ENCODE data around the gene CD22. TPM values are rescaled to one million over a fixed set of nuclear protein-coding genes. Genes with fewer than 3 reads are reported as not detected.
"Not testable (repeated sequence)": the region's sequence is repeated elsewhere in the genome, so short reads cannot be mapped to it uniquely, and the experiment has no call there.

Gene CD22
- total RNA-seq, 2 experiments from 2014 or later: 0.63 to 0.76 TPM

DNA sequence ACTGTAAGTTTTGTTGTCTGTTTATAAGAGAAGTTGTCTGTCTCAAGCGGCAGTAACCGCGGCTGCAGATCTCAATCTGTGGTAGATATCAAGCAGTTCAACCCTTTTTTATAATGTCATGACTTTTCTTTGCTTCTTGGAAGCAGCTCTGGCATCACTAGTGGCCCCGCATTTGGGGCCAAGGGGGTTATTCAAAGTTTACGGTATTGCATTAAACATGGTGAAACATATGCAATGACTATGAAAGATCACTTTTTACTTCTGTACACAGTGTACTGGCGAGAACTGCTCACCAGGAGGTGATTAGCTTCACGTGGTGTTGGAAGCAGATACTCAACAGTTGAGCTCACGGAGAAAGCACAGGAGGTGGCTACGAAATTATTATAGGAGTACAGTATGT lies 24.6 kb downstream of the CD22 start:
- POLR2A ChIA-PET: interaction anchor here (1.2 to 2.8 kb wide), 4 partner anchors 77 to 141 kb away, joined by 3 to 12 read pairs (median 4); no protein-coding TSS in a partner anchor
- no peak overlapping the region for H3K27ac Mint-ChIP-seq
- no peaks in the 10 kb centered on the region for H3K36me3 Mint-ChIP-seq (ENCODE audit: low read depth)
- H3K9me3 Mint-ChIP-seq: no peaks in the 10 kb centered on the region
- no peak overlapping the region for H3K4me3 Mint-ChIP-seq
- no peak for DNase-seq
- CTCF ChIA-PET: interaction anchor here (0.7 to 4.4 kb wide), 22 partner anchors 9 to 307 kb away, joined by 3 to 78 read pairs (median 4); partner anchors contain the start of gene FXYD5
- peaks cover 16% of the 10 kb centered on the region for H3K27me3 Mint-ChIP-seq
- peaks cover 18% of the 10 kb centered on the region for H3K4me1 Mint-ChIP-seq

- ChIA-PET CTCF (interaction anchor here (1.4 to 4.4 kb wide), 4 partner anchors 22 to 140 kb away, joined by 3 to 78 read pairs (median 15); no protein-coding TSS in a partner anchor), POLR2A (interaction anchor here (2.8 kb wide), 1 partner anchor 108 kb away, joined by 12 read pairs; no protein-coding TSS in a partner anchor)
- Mint-ChIP-seq H3K9me3 (no peaks in the 10 kb centered on the region), H3K36me3 (ENCODE audit: low read depth) (no peaks in the 10 kb centered on the region), H3K27me3 (peaks cover 7% of the 10 kb centered on the region), H3K4me3 (no peak overlapping the region), H3K27ac (no peak overlapping the region), H3K4me1 (peaks cover 18% of the 10 kb centered on the region)
- peak; percentile 23 for DNase-seq
Observed at GRCh38 chr19:35354898-35355297, 25.9 kb downstream of the CD22 start.

- Mint-ChIP-seq H3K9me3 (no peaks in the 10 kb centered on the region), H3K4me3 (no peak overlapping the region), H3K4me1 (peaks cover 18% of the 10 kb centered on the region), H3K27ac (no peak overlapping the region), H3K27me3 (peaks cover 7% of the 10 kb centered on the region), H3K36me3 (ENCODE audit: low read depth) (no peaks in the 10 kb centered on the region)
- POLR2A ChIA-PET: no interaction called here
- no peak for DNase-seq
- CTCF ChIA-PET: interaction anchor here (1.4 to 4.4 kb wide), 6 partner anchors 23 to 139 kb away, joined by 3 to 78 read pairs (median 10); no protein-coding TSS in a partner anchor
Observed at GRCh38 chr19:35355791-35356460, 26.9 kb downstream of the CD22 start.

GRCh38 chr19:35357867-35358573 lies 29.0 kb downstream of the CD22 start, which contains the start of gene FFAR3:
FFAR3 (plus strand) TSS chr19:35358460; CDS start chr19:35358891, 431 bp downstream.
- POLR2A ChIA-PET: interaction anchor here (1.0 kb wide), 1 partner anchor 105 kb away, joined by 3 read pairs; no protein-coding TSS in a partner anchor
- Mint-ChIP-seq H3K27ac (peak within 1 kb of the TSS; percentile 0), H3K9me3 (no peaks in the 10 kb centered on the region)

DNA sequence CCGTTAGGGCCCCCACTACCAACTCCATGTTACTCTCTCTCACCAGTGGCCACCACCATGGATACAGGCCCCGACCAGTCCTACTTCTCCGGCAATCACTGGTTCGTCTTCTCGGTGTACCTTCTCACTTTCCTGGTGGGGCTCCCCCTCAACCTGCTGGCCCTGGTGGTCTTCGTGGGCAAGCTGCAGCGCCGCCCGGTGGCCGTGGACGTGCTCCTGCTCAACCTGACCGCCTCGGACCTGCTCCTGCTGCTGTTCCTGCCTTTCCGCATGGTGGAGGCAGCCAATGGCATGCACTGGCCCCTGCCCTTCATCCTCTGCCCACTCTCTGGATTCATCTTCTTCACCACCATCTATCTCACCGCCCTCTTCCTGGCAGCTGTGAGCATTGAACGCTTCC lies 29.8 kb downstream of the CD22 start:
- CTCF ChIA-PET: interaction anchor here (2.8 kb wide), 1 partner anchor 136 kb away, joined by 17 read pairs; no protein-coding TSS in a partner anchor

More at GRCh38 chr19:35357867-35358573, 29.0 kb downstream of the CD22 start, which contains the start of gene FFAR3:
- Mint-ChIP-seq H3K27me3 (peaks cover 17% of the 10 kb centered on the region), H3K4me1 (peaks cover 14% of the 10 kb centered on the region), H3K36me3 (ENCODE audit: low read depth) (no peaks in the 10 kb centered on the region), H3K4me3 (peak within 1 kb of the TSS; percentile 20)
- CTCF ChIA-PET: interaction anchor here (0.8 to 2.8 kb wide), 5 partner anchors 105 to 291 kb away, joined by 3 to 17 read pairs (median 3); no protein-coding TSS in a partner anchor
- DNase-seq: no peak

DNA sequence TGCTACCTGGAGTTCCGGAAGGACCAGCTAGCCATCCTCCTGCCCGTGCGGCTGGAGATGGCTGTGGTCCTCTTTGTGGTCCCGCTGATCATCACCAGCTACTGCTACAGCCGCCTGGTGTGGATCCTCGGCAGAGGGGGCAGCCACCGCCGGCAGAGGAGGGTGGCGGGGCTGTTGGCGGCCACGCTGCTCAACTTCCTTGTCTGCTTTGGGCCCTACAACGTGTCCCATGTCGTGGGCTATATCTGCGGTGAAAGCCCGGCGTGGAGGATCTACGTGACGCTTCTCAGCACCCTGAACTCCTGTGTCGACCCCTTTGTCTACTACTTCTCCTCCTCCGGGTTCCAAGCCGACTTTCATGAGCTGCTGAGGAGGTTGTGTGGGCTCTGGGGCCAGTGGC lies 30.4 kb downstream of the CD22 start:
- H3K27me3 Mint-ChIP-seq: peaks cover 16% of the 10 kb centered on the region
- CTCF ChIA-PET; H3K9me3 Mint-ChIP-seq; DNase-seq; H3K36me3 Mint-ChIP-seq (ENCODE audit: low read depth); H3K4me3 Mint-ChIP-seq; H3K27ac Mint-ChIP-seq; POLR2A ChIA-PET: not testable (repeated sequence)
- peaks cover 14% of the 10 kb centered on the region for H3K4me1 Mint-ChIP-seq

More for the DNA sequence above, 29.8 kb downstream of the CD22 start:
- POLR2A ChIA-PET; H3K36me3 Mint-ChIP-seq (ENCODE audit: low read depth); H3K27ac Mint-ChIP-seq; H3K9me3 Mint-ChIP-seq; H3K4me3 Mint-ChIP-seq: not testable (repeated sequence)
- Mint-ChIP-seq H3K4me1 (peaks cover 14% of the 10 kb centered on the region), H3K27me3 (peaks cover 14% of the 10 kb centered on the region)
- DNase-seq: peak; percentile 4

DNA sequence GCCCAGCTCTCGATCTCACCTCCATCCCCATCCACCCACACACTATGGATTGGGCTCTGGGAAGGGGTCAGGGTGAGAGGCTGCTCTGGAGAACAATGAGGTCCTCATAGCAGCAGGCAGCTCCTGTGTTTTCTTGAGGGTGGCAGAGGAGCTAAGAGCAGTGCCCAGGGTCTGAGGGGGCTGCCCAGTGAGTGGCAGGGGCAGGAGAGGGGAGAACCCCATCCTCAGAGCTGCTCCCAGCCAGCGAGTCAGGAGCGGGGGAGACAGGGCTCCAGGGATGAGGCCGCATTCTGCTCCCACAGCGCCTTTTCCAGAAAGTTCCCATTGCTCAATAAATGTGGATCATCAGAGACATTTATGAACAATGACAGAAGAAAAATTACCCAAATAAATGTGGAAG lies 31.1 kb downstream of the CD22 start:
- Mint-ChIP-seq H3K27me3 (peaks cover 17% of the 10 kb centered on the region), H3K4me1 (peaks cover 13% of the 10 kb centered on the region)
- CTCF ChIA-PET; DNase-seq; H3K27ac Mint-ChIP-seq; POLR2A ChIA-PET; H3K4me3 Mint-ChIP-seq; H3K9me3 Mint-ChIP-seq; H3K36me3 Mint-ChIP-seq (ENCODE audit: low read depth): not testable (repeated sequence)

- DNase-seq: no peak
- ChIA-PET POLR2A (no interaction called here), CTCF (no interaction called here)
- Mint-ChIP-seq H3K4me1 (peaks cover 12% of the 10 kb centered on the region), H3K4me3 (no peak overlapping the region), H3K27me3 (peaks cover 19% of the 10 kb centered on the region), H3K9me3 (no peaks in the 10 kb centered on the region), H3K27ac (no peak overlapping the region), H3K36me3 (ENCODE audit: low read depth) (no peaks in the 10 kb centered on the region)
Observed at GRCh38 chr19:35360880-35361420, 32.0 kb downstream of the CD22 start.

DNA sequence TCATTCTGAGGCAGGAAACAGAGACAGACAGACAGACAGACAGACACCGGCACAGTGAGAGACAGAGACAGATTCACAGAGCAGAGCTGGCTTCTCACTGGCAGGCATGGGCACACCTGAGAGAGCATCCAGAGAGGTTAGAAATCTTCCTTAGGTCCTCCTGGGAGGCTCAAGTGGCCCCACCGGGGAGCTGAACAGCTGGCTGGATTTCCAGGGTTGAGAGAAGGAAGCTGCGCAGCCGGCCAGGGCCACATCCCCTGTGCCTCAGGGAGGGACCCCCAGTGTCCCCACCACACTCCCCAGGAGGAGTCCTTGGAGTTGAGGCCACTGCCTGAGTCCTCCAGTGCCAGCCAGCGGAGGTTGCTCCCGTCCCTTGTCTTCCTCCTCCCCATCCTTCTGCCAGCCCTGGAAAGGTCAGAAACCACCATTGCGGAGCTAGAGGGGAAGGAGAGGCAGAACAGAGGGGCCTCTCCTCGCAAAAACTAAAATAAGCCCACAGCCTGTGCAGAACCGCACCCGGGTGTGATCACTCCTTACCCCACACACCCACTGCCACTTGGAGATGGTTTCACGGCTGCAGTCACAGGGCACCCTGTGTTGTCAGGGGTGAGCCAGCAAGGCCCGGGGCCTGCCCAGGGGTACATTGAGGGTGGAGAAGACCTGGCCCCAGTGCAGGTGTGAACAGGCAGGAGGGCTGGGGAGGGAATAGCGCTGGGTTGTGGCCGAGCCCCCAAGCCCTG lies 33.4 kb downstream of the CD22 start:
- no peaks in the 10 kb centered on the region for H3K9me3 Mint-ChIP-seq
- H3K27ac Mint-ChIP-seq: no peak overlapping the region
- DNase-seq: no peak
- ChIA-PET POLR2A (no interaction called here), CTCF (interaction anchor here (0.9 kb wide), 1 partner anchor 9 kb away, joined by 3 read pairs; no protein-coding TSS in a partner anchor)
- H3K4me1 Mint-ChIP-seq: peaks cover 9% of the 10 kb centered on the region
- peaks cover 19% of the 10 kb centered on the region for H3K27me3 Mint-ChIP-seq
- no peak overlapping the region for H3K4me3 Mint-ChIP-seq
- H3K36me3 Mint-ChIP-seq (ENCODE audit: low read depth): no peaks in the 10 kb centered on the region

DNA sequence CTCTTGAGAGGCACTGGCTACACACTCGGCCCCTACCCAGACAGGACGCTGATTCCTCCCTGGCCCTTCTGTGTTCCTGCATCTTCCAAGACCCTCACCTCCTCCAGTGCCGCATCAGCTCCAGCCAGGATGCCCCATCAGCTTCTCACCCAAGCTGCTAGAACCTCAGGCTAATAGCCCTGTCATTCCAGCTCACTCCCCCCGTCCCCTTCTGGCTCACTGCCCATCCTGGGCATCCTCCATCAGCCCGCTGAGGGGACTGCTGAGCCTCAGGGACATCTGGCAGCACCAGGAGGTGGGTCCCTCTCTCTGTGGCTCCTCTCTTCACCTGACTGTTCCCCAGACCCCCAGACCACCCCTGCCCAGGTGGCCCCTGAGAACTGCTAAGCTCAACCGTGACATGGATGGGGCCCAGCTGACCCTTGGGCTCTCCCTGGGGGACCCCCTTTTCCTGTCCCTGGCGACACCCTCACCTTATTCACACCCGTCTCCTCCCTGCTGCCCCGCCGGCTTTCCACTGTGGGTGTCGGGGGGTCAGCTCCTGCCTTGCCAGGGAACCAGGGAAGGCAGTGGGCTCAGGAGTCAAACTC lies 34.1 kb downstream of the CD22 start:
- no peak for DNase-seq
- Mint-ChIP-seq H3K4me3 (no peak overlapping the region), H3K27ac (no peak overlapping the region), H3K36me3 (ENCODE audit: low read depth) (no peaks in the 10 kb centered on the region), H3K9me3 (no peaks in the 10 kb centered on the region), H3K4me1 (peaks cover 3% of the 10 kb centered on the region), H3K27me3 (peaks cover 25% of the 10 kb centered on the region)
- ChIA-PET POLR2A (no interaction called here), CTCF (interaction anchor here (0.9 kb wide), 1 partner anchor 10 kb away, joined by 3 read pairs; no protein-coding TSS in a partner anchor)

DNA sequence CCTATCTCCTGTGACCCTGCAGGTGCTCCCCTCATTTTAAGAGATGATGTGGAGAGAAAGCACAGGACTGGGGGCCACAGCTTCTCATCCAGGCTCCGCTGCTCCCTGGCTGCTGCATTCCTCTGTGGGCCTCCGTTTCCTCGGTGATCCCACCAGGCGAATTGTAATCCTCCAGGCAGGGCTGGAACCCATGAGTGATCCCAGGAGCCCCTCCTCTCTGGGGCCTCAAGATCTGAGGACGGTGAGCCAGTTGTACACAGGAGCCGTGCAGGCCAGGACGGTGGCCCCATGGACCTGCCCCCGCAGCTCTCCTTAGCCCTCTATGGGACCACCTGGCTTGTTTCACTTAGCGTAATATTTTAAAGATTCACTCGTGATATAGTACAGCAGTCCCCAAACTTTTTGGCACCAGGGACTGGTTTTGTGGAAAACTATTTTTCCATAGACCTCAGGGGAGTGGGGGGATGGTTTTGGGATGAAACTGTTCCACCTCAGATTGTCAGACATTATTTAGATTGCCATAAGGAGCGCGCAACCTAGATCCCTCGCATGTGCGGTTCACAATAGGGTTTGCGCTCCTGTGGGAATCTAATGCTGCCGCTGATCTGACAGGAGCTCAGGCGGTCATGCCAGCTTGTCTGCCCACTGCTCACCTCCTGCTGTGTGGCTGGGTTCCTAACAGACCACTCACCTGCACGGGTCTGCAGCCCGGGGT lies 34.9 kb downstream of the CD22 start:
- H3K4me1 Mint-ChIP-seq: no peaks in the 10 kb centered on the region
- no peaks in the 10 kb centered on the region for H3K36me3 Mint-ChIP-seq (ENCODE audit: low read depth)
- DNase-seq: no peak
- no peaks in the 10 kb centered on the region for H3K9me3 Mint-ChIP-seq
- ChIA-PET CTCF (no interaction called here), POLR2A (no interaction called here)
- H3K27me3 Mint-ChIP-seq: peaks cover 33% of the 10 kb centered on the region
- H3K27ac Mint-ChIP-seq: no peak overlapping the region
- H3K4me3 Mint-ChIP-seq: no peak overlapping the region

DNA sequence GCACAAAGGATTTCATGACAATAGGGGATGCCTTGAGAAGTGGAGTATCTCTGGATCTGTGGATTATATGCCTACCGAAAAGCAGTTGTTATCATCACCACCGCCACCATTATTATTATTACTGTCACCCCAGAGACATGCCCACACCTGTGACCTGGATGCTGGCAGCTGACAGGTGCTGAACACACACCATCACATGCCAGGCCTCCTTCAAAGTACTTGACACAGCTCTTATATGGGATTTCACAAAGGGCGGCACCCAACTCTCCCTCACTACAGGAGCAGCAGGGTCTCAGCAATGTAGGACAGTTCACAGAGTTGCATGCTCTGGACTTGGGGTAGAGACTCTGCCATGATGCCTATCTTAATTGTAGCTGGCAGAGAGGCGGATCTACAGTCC lies 36.3 kb downstream of the CD22 start:
- no peak overlapping the region for H3K27ac Mint-ChIP-seq
- ChIA-PET CTCF (interaction anchor here (0.8 kb wide), 1 partner anchor 104 kb away, joined by 3 read pairs; no protein-coding TSS in a partner anchor), POLR2A (no interaction called here)
- H3K27me3 Mint-ChIP-seq: peaks cover 37% of the 10 kb centered on the region
- no peaks in the 10 kb centered on the region for H3K9me3 Mint-ChIP-seq
- DNase-seq: no peak
- no peak overlapping the region for H3K4me3 Mint-ChIP-seq
- H3K4me1 Mint-ChIP-seq: no peaks in the 10 kb centered on the region
- no peaks in the 10 kb centered on the region for H3K36me3 Mint-ChIP-seq (ENCODE audit: low read depth)
